UCSD-AML1 (cell line): ENCODE results near the gene INHBC.

Source experiments
- DNase-seq: peaks from one replicate; lab custom pipeline; 2025; ENCODE audit not compliant: unreplicated experiment; lab: John Stamatoyannopoulos, UW

The INHBC gene

GRCh38 chr12:57454213-57454565, 19.6 kb downstream of the INHBC start:
- DNase-seq = no peak

DNA sequence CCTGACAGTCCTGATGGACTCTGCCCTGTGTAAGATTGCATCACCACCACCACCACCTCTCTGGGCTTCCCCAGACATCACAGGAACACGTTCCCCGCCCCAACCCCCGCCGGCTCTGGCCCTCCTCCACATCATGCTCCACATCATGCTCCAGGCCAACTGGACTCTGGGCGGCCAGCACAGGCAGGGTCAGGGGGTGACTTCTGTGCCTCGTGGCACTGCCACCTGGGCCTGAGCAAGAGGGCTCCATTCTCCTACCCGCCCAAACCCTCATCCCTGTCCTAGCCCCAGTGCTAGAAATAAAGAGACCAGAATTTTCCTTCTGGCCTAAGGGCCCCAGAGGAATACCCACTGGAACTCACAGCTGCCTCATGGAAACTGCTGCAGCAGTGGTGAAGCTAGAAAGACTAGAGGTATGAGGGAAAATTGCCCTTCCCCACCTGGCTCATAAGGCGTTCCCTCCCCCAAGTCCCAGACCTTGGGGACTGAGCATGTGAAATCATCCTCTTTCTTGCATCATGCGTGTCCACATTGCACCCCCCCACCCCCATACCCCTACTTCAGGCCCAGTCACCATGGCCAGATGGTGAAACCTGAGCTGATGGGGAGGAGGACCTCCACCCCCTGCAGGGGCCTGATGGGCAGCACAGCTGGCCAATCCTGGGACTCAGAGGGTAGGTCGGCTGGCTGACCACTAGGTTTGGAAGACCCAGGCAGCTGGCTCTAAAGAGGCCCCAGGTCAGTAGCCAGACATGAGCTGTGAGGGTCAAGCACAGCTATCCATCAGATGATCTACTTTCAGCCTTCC, 20.2 kb downstream of the INHBC start, which contains the start of gene INHBE:
Gene INHBE, plus strand, starts transcription at position 742 of the 808 bp plus-strand sequence. CDS start 230 bp downstream, outside the sequence.
- DNase-seq = peak; percentile 34

- no peak for DNase-seq
Observed at GRCh38 chr12:57455374-57456144, 21.0 kb downstream of the INHBC start.

- peak; percentile 56 for DNase-seq
Observed at GRCh38 chr12:57456145-57456700, 21.6 kb downstream of the INHBC start.

DNA sequence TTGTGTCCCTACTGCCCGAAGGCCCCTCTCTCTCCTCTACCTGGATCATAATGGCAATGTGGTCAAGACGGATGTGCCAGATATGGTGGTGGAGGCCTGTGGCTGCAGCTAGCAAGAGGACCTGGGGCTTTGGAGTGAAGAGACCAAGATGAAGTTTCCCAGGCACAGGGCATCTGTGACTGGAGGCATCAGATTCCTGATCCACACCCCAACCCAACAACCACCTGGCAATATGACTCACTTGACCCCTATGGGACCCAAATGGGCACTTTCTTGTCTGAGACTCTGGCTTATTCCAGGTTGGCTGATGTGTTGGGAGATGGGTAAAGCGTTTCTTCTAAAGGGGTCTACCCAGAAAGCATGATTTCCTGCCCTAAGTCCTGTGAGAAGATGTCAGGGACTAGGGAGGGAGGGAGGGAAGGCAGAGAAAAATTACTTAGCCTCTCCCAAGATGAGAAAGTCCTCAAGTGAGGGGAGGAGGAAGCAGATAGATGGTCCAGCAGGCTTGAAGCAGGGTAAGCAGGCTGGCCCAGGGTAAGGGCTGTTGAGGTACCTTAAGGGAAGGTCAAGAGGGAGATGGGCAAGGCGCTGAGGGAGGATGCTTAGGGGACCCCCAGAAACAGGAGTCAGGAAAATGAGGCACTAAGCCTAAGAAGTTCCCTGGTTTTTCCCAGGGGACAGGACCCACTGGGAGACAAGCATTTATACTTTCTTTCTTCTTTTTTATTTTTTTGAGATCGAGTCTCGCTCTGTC, 22.3 kb downstream of the INHBC start:
- DNase-seq = no peak

DNA sequence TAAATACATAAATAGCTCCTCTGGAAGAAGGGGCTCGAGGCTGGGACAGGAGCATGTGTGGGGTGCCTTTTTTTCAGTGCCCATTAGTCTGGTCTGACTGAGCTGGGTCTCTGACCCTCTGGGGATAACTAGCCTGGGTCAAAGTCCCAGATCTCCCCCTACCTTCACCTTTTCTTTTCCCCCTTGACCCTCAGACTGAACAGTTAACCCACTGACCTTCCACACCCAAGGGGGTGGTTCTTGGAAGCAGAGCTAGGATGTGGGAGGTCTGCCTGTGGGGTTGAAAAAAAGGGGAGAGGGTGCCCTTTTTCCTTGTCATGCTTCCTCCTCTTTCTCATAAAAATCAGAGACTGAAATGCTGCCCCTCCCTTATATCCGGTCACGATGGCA, 24.1 kb downstream of the INHBC start:
- DNase-seq = no peak

DNA sequence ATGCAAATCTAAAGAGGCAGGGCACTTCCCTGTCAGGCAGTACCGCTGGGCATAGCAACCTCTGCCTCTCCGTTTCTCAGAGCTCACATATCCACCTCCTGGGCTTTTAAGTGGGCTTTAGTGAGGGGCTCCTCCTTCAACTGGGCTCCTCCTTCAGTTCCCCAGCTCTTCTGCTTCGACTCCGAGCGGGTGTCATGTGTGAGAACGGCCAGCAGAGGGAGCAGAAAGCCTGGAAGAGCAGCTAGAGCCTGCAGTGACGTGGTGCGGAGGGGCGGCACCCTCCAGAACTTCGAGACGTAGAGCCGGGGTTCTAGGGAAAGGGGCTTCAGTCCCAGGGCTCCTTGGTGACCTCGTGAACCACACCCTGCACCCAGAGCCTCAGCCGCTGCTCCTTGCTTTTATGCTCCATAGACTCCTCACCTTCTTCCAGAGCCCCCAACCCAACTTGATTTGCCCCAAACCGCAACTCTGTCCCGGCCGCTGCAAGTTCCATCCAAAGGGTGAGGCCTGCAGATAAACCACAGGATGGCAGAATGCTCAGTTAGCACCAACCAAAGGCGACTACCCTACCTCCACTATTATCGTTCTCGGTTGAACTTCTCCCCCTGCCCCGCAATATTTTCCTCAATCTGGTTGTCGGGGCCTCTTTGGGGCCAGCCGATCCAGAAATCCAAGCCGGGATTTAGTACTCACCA, 24.6 kb downstream of the INHBC start:
- DNase-seq = peak; percentile 91

GRCh38 chr12:57459750-57460467, 25.3 kb downstream of the INHBC start, which contains the start of gene GLI1:
GLI1 (plus strand) TSS chr12:57459785; CDS start chr12:57463692, 3,907 bp downstream.
- DNase-seq = no peak

- no peak for DNase-seq
Observed at GRCh38 chr12:57460468-57460784, 25.8 kb downstream of the INHBC start.

- no peak for DNase-seq
Observed at GRCh38 chr12:57460841-57461275, 26.3 kb downstream of the INHBC start.

GRCh38 chr12:57461276-57461916, 26.8 kb downstream of the INHBC start:
- peak; percentile 40 for DNase-seq

- DNase-seq = no peak
Observed at GRCh38 chr12:57461917-57462250, 27.3 kb downstream of the INHBC start.

- DNase-seq = peak; percentile 84
Observed at GRCh38 chr12:57462251-57462911, 27.8 kb downstream of the INHBC start.

DNA sequence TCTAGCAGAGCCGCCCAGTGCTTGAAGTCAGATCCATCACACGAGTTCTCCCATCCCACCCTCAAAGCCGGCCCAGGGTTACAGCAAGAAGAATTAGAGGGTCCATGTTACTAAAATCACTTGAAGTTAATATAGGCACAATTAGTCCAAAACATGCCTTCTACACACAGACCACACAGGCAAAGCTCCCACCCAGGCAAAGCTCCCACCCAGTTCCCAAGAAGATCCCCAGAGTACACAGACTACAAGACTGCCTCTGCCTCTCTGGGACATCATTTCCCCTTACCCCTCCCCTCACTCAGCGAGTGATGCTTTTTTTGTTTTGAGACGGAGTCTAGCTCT, 28.3 kb downstream of the INHBC start:
- no peak for DNase-seq

DNA sequence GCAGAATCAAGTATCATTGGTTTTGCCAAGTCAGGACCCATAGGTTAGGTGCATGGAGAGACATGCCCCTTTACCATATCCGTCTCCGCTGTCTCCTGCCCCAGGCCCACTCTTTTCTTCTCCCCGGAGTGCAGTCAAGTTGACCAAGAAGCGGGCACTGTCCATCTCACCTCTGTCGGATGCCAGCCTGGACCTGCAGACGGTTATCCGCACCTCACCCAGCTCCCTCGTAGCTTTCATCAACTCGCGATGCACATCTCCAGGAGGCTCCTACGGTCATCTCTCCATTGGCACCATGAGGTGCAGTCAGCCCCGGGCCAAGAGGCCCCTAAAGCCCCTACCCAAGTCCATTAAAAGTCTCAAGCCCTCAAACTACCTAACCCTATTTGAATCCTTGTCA, 30.0 kb downstream of the INHBC start:
- no peak for DNase-seq

- no peak for DNase-seq
Observed at GRCh38 chr12:57465030-57465746, 30.6 kb downstream of the INHBC start.

DNA sequence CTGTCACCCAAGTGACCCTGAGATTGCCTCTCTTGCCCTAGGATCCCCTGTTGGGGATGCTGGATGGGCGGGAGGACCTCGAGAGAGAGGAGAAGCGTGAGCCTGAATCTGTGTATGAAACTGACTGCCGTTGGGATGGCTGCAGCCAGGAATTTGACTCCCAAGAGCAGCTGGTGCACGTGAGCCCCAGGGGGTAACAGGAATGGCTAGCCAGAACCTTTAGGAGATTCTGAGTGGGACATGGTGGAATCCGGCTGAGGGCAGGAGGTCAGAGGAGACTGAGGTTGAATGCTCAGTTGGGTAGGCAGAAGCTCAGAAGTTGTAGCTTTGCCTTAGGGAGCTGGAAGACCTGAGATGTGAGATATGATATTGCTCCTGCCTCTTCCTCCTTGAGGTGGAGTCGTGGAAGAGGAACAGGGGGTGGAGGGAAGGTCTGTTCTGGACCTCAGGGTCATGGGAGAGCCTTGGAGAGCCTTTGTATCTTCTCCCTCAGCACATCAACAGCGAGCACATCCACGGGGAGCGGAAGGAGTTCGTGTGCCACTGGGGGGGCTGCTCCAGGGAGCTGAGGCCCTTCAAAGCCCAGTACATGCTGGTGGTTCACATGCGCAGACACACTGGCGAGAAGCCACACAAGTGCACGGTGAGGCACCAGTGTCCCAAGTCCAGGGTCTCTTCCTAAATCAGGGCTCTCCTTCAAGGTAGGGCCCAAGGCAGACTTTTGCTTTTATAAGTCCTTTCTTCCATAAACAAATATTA, 31.3 kb downstream of the INHBC start:
- DNase-seq = no peak
